Measurements from ENCODE around the gene CERS4.

GRCh38 chr19:8241646-8242045 is 32.5 kb downstream of the CERS4 start:
- no peak for TF ChIP-seq MAX (IDR thresholded peaks at IDR 0.05; ENCODE audit: insufficient read depth, insufficient read length)
- TF ChIP-seq MYC (IDR thresholded peaks at IDR 0.05; ENCODE audit: low read depth, low read length), result no peak
- no peak for TF ChIP-seq POLR2AphosphoS5 (IDR thresholded peaks at IDR 0.05; ENCODE audit: insufficient read depth, low read depth, low read length)
- no peak for TF ChIP-seq FOS (IDR thresholded peaks at IDR 0.05; ENCODE audit: borderline replicate concordance, insufficient read depth, low read length)
- no peak for TF ChIP-seq CTCF (IDR thresholded peaks at IDR 0.05; ENCODE audit: extremely low read depth in 1 of 2, insufficient read depth in 1 of 2, low read depth in 1 of 2, low read length in 2 of 2)
- TF ChIP-seq POLR2A (IDR thresholded peaks at IDR 0.05; ENCODE audit: low read depth, low read length), result no peak
- TF ChIP-seq EZH2 (IDR thresholded peaks at IDR 0.05; ENCODE audit: borderline replicate concordance, low read depth, low read length, severe bottlenecking), result no peak
- no peak for TF ChIP-seq GATA2 (IDR thresholded peaks at IDR 0.05; ENCODE audit: insufficient read depth, insufficient read length, low read depth, low read length)
